Endothelial cell of umbilical vein (primary cell): ENCODE results near the gene DIDO1. TPM values are rescaled to one million over a fixed set of nuclear protein-coding genes. Genes with fewer than 3 reads are reported as not detected.
A peak's percentile ranks its signal among the peaks of the same experiment; 100 is the strongest.

Experiments used
- BruUV-seq: library from RNA; stranded (reverse); fragments of 400-500 nt; replicated peaks from 2 replicates; lab custom pipeline; 2021; lab: Mats Ljungman, UMichigan
- CTCF ChIA-PET: fragments of 300-600, 350-600 bp; sonication (Branson Sonifier 250); formaldehyde crosslinking; loops from one replicate; lab custom pipeline; 2021; ENCODE audit warnings: antibody characterized with exemption, inconsistent platforms; lab: Charles Lee
- POLR2A ChIA-PET: fragments of 300-600, 350-600 bp; sonication (Branson Sonifier 250); formaldehyde crosslinking; loops from one replicate; lab custom pipeline; 2021; ENCODE audit warnings: antibody characterized with exemption, inconsistent platforms; lab: Charles Lee
- DNase-seq: peaks from one replicate; pipeline ENCODE4 v3.0.0-alpha.2; 2011; ENCODE audit warnings: low read depth, low spot score
- FAIRE-seq: peaks from 2 replicates; lab custom pipeline; 2011; peaks lifted over from hg19 to GRCh38; lab: Jason Lieb, UNC
- H2AFZ ChIP-seq: 2 replicates; pipeline ENCODE4 v1.6.0; 2012; ENCODE audit warnings: low read depth, low read length, control low read depth, inconsistent platforms
- H3K27ac ChIP-seq: 2 replicates; pipeline ENCODE4 v1.5.1; 2011; ENCODE audit warnings: low read depth, mild to moderate bottlenecking, control low read depth, low read length, moderate library complexity; ENCODE audit not compliant: insufficient read depth
- H3K27me3 ChIP-seq, 2 experiments: 2 replicates each; pipeline versions ENCODE4 v1.6.0 to v1.6.1; 2011; ENCODE audit warnings: low read length in 2 of 2, mixed read lengths in 1 of 2; ENCODE audit not compliant: control insufficient read depth in 2 of 2, insufficient read depth in 2 of 2
- H3K36me3 ChIP-seq, 2 experiments: 2 replicates in 1 of 2; 3 replicates in 1 of 2; pipeline ENCODE4 v1.5.1; 2011; ENCODE audit warnings: low read length in 2 of 2, mild to moderate bottlenecking in 1 of 2, moderate library complexity in 1 of 2; ENCODE audit not compliant: control insufficient read depth in 2 of 2, insufficient read depth in 2 of 2; ENCODE audit errors: extremely low read depth in 1 of 2
- H3K4me1 ChIP-seq: 3 replicates; pipeline ENCODE4 v1.5.1; 2011; ENCODE audit warnings: mild to moderate bottlenecking, low read length; ENCODE audit not compliant: control insufficient read depth, insufficient read depth; ENCODE audit errors: extremely low read depth
- H3K4me2 ChIP-seq: 2 replicates; pipeline ENCODE4 v1.6.1; 2011; ENCODE audit warnings: low read length, control low read depth, mixed read lengths; ENCODE audit not compliant: insufficient read depth
- H3K4me3 ChIP-seq, 3 experiments: fragments of 200-600 bp in 1 of 3; sonication (generic), shearing (Covaris generic) in 1 of 3; replicated peaks in 1 of 3; 2 replicates each; pipeline ENCODE4 v1.5.1; 2011 to 2016; ENCODE audit warnings: control low read depth in 3 of 3, low read length in 3 of 3, mild to moderate bottlenecking in 2 of 3, inconsistent platforms in 1 of 3, low read depth in 1 of 3, moderate library complexity in 1 of 3; ENCODE audit not compliant: insufficient read depth in 1 of 3
- H3K79me2 ChIP-seq: 2 replicates; pipeline ENCODE4 v1.6.0; 2012; ENCODE audit warnings: low read length, inconsistent platforms; ENCODE audit not compliant: control insufficient read depth, insufficient read depth
- H3K9ac ChIP-seq: replicated peaks from 2 replicates; pipeline ENCODE3; 2011; ENCODE audit warnings: low read length, control low read depth; ENCODE audit not compliant: insufficient read depth; ENCODE audit errors: extremely low read depth
- H3K9me1 ChIP-seq: replicated peaks from 3 replicates; pipeline ENCODE4 v1.6.0; 2011; ENCODE audit warnings: mild to moderate bottlenecking, low read length; ENCODE audit not compliant: control insufficient read depth, insufficient read depth; ENCODE audit errors: extremely low read depth
- H3K9me3 ChIP-seq: replicated peaks from 2 replicates; pipeline ENCODE4 v1.5.1; 2012; ENCODE audit warnings: low read length, inconsistent platforms; ENCODE audit not compliant: control insufficient read depth, insufficient read depth
- H4K20me1 ChIP-seq: replicated peaks from 2 replicates; pipeline ENCODE3; 2011; ENCODE audit warnings: mild to moderate bottlenecking, low read length; ENCODE audit not compliant: control insufficient read depth, insufficient read depth; ENCODE audit errors: extremely low read depth
- CTCF ChIP-seq, 2 donors: IDR thresholded peaks; 1 replicate in 1 of 2; 2 replicates in 1 of 2; pipeline ENCODE4 v1.5.1; 2011; ENCODE audit warnings: low read length in 2 of 2, mild to moderate bottlenecking in 2 of 2, moderate library complexity in 2 of 2, control low read depth in 1 of 2, inconsistent platforms in 1 of 2, low read depth in 1 of 2; ENCODE audit not compliant: insufficient read depth in 1 of 2; ENCODE audit errors: extremely low read depth in 1 of 2
- EZH2 ChIP-seq: IDR thresholded peaks from 2 replicates; pipeline ENCODE4 v1.6.1; 2012; ENCODE audit warnings: borderline replicate concordance, low read depth, mild to moderate bottlenecking, moderate library complexity, low read length, inconsistent platforms; ENCODE audit not compliant: severe bottlenecking
- FOS ChIP-seq: IDR thresholded peaks from 2 replicates; pipeline ENCODE4 v1.6.1; 2011; ENCODE audit warnings: mild to moderate bottlenecking, low read length, moderate library complexity, borderline replicate concordance; ENCODE audit not compliant: insufficient read depth
- GATA2 ChIP-seq: IDR thresholded peaks from 2 replicates; pipeline ENCODE4 v1.7.0; 2011; ENCODE audit warnings: low read depth, mild to moderate bottlenecking, moderate library complexity, mixed read lengths, low read length; ENCODE audit not compliant: insufficient read length, insufficient read depth
- JUN ChIP-seq: IDR thresholded peaks from 2 replicates; pipeline ENCODE4 v1.6.1; 2011; ENCODE audit warnings: borderline replicate concordance, low read depth; ENCODE audit not compliant: insufficient read length, insufficient read depth
- MYC ChIP-seq: IDR thresholded peaks from one replicate; pipeline ENCODE4 v1.6.1; 2011; ENCODE audit warnings: mild to moderate bottlenecking, low read depth, low read length
- POLR2A ChIP-seq: IDR thresholded peaks from 2 replicates; pipeline ENCODE4 v1.6.1; 2012; ENCODE audit warnings: low read depth, mild to moderate bottlenecking, control low read depth, low read length
- POLR2AphosphoS5 ChIP-seq: IDR thresholded peaks from 2 replicates; pipeline ENCODE4 v1.6.1; 2012; ENCODE audit warnings: low read depth, mild to moderate bottlenecking, control low read depth, low read length, moderate library complexity; ENCODE audit not compliant: insufficient read depth
- dilution Hi-C: fragments of 300-500 bp; cut with MboI; formaldehyde crosslinking; loops from one replicate; pipeline ENCODE4 v1.15.0; 2019; ENCODE audit warnings: low sequenced_read_pairs; ENCODE audit not compliant: extremely low pct_ligation_motif_present
- intact Hi-C: fragments of 100-400 bp; cut with micrococcal nuclease; formaldehyde crosslinking; loops from one replicate; pipeline ENCODE4 v1.10.0; 2022
- polyA plus RNA-seq, 4 experiments: library from polyadenylated mRNA; depleted of rRNA in 3 of 4; stranded (reverse) in 3 of 4; unstranded in 1 of 4; fragments of >200 nt; gene quantifications; 2 replicates each; pipeline versions ENCODE4 v1.2.1 to v1.2.3, GENCODE V29; 2011 to 2012; ENCODE audit warnings: missing spikeins in 1 of 4
- total RNA-seq: library from RNA; stranded (reverse); gene quantifications from 2 replicates; pipeline ENCODE4 v1.2.3, GENCODE V29; 2021
- TF ChIP-seq, protein P1 (sequence below): IDR thresholded peaks from 2 replicates; pipeline ENCODE4 v1.6.1; 2011; ENCODE audit not compliant: insufficient read depth, insufficient read length

Gene DIDO1
- total and polyA plus RNA-seq, 2 donors (not counting 3 experiments of a cell fraction or from before 2014, with no cell fraction given), result 22.1 to 51.2 TPM

DNA sequence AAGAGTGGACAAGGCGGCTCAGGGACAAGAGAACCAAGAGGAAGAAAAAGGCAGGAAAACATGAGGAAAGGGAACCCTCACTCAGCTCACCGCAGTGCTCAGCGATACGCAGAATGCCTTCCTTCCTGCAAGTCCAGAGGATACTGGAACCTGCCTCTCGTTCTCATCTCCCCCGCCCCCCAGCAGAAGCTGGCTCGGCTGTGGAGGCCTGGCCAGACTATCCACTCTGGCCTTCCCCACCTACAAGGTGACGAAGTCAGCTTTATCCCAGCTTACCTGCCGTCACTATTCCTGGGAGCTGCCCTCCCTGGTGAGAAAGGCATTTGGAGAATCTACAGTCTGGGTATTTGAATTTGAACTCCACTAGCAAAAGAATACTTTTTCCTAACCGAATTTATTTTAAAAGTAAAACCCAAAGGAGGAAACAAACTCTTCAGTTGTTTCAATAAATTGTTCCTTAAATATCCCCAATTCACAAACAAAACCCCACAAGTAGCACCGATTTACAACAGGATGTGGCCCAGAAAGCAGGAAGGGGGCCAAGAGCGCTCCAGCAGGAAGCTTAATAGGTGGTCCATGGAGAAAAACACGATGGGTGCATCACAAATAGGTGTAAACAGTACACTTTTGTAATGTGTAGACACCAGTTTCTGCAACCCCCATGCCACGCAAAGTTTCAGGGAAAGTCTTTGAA lies 2.1 kb upstream of the DIDO1 start:
- H3K9me1 ChIP-seq, result no peaks in the 10 kb centered on the region
- BruUV-seq, result no TSS peak
- dilution Hi-C loops (no loop called here), intact Hi-C loops (no loop called here)
- no peaks in the 10 kb centered on the region for H4K20me1 ChIP-seq
- FAIRE-seq (peak; percentile 4), DNase-seq (peak; percentile 17)
- ChIA-PET POLR2A (no interaction called here), CTCF (interaction anchor here (0.6 to 1.4 kb wide), 3 partner anchors 9 to 28 kb away, joined by 5 to 7 read pairs (median 5); partner anchors contain the start of gene GID8)
- no peaks in the 10 kb centered on the region for H3K9me3 ChIP-seq
- no peak overlapping the region for H2AFZ ChIP-seq
- no peak for TF ChIP-seq POLR2AphosphoS5
- TF ChIP-seq POLR2A, result no peak
- no peak for TF ChIP-seq FOS
- no peak for TF ChIP-seq MYC
- TF ChIP-seq, protein P1, sequence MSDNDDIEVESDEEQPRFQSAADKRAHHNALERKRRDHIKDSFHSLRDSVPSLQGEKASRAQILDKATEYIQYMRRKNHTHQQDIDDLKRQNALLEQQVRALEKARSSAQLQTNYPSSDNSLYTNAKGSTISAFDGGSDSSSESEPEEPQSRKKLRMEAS, result no peak
- no peak for TF ChIP-seq CTCF (IDR thresholded peaks at IDR 0.05; ENCODE audit: extremely low read depth in 1 of 2, insufficient read depth in 1 of 2, low read depth in 1 of 2, low read length in 2 of 2)
- no peak for TF ChIP-seq GATA2
- TF ChIP-seq JUN, result no peak
- TF ChIP-seq EZH2, result no peak
- peak overlapping the region; percentile 60 for H3K9ac ChIP-seq
- peak overlapping the region; percentile 64 for H3K4me2 ChIP-seq
- H3K4me3 ChIP-seq, result peak overlapping the region in 2 of 3 experiments; percentile 58 to 59
- H3K4me1 ChIP-seq, result peaks cover 41% of the 10 kb centered on the region
- peak overlapping the region; percentile 41 for H3K27ac ChIP-seq
- H3K79me2 ChIP-seq, result peaks cover 94% of the 10 kb centered on the region
- no peaks in the 10 kb centered on the region for H3K27me3 ChIP-seq
- H3K36me3 ChIP-seq, result peaks cover 0 to 2% of the 10 kb centered on the region in 2 experiments
